ENCODE measurements around the gene TLR5. TPM values are rescaled to one million over a fixed set of nuclear protein-coding genes. Genes with fewer than 3 reads are reported as not detected.

The TLR5 gene
- total RNA-seq, 1 donor from 2014 or later: 0.22 TPM

DNA sequence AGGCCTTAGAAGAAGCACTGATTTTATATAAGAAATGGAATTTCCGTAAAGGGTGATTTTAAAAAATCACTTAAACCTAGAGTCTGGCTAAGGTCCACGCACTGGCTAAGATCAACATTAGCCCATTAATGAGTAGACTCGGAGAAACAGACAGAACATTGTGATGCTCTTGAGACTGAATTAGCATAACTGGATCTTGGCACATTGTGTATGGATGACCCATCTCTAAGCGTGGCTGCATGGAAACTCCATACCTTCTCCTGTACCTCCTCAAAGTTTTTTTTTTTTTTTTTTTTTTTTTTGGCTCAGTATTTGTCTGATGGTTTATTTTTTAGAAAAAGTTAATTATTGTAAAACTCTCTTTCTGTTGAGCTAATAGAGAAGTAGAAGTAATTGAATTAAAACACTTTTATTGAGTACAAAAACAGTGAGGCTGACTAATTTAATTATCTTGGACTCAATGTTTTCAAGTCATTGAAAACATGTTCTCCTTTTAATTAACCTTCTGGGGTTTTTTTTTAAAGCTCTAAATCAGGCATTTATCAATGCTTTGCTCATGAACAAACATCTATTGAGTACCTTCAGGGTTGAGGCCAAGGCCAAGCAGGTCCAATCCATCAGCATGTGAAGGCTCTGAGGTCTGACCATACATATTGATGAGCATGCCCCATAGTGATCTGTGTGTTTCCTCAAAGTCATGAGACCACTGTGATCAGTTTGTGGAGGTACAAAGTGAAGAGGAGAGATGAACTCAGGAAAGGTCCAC, 74.0 kb downstream of the TLR5 start:
- no peak overlapping the region for H3K27ac Mint-ChIP-seq (ENCODE audit: unreplicated experiment)
- no peaks in the 10 kb centered on the region for H3K36me3 Mint-ChIP-seq (ENCODE audit: low read depth)
- no peaks in the 10 kb centered on the region for H3K9me3 Mint-ChIP-seq (ENCODE audit: low read depth)
- no peaks in the 10 kb centered on the region for H3K4me1 Mint-ChIP-seq (ENCODE audit: low read depth)
- TF ChIP-seq, protein P1, sequence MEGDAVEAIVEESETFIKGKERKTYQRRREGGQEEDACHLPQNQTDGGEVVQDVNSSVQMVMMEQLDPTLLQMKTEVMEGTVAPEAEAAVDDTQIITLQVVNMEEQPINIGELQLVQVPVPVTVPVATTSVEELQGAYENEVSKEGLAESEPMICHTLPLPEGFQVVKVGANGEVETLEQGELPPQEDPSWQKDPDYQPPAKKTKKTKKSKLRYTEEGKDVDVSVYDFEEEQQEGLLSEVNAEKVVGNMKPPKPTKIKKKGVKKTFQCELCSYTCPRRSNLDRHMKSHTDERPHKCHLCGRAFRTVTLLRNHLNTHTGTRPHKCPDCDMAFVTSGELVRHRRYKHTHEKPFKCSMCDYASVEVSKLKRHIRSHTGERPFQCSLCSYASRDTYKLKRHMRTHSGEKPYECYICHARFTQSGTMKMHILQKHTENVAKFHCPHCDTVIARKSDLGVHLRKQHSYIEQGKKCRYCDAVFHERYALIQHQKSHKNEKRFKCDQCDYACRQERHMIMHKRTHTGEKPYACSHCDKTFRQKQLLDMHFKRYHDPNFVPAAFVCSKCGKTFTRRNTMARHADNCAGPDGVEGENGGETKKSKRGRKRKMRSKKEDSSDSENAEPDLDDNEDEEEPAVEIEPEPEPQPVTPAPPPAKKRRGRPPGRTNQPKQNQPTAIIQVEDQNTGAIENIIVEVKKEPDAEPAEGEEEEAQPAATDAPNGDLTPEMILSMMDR (IDR thresholded peaks at IDR 0.05): no peak
- no peak for DNase-seq (ENCODE audit: low spot score)
- no peak overlapping the region for H3K4me3 Mint-ChIP-seq (ENCODE audit: unreplicated experiment)
- peaks cover 13% of the 10 kb centered on the region for H3K27me3 Mint-ChIP-seq (ENCODE audit: low read depth)

- Mint-ChIP-seq H3K27ac (ENCODE audit: unreplicated experiment) (no peak overlapping the region), H3K36me3 (ENCODE audit: low read depth) (no peaks in the 10 kb centered on the region), H3K9me3 (ENCODE audit: low read depth) (no peaks in the 10 kb centered on the region), H3K4me1 (ENCODE audit: low read depth) (no peaks in the 10 kb centered on the region), H3K27me3 (ENCODE audit: low read depth) (peaks cover 8% of the 10 kb centered on the region), H3K4me3 (ENCODE audit: unreplicated experiment) (no peak overlapping the region)
- no peak for DNase-seq (ENCODE audit: low spot score)
- TF ChIP-seq, protein P1 (IDR thresholded peaks at IDR 0.05): no peak
Observed at GRCh38 chr1:223067914-223068313, 75.1 kb downstream of the TLR5 start.

DNA sequence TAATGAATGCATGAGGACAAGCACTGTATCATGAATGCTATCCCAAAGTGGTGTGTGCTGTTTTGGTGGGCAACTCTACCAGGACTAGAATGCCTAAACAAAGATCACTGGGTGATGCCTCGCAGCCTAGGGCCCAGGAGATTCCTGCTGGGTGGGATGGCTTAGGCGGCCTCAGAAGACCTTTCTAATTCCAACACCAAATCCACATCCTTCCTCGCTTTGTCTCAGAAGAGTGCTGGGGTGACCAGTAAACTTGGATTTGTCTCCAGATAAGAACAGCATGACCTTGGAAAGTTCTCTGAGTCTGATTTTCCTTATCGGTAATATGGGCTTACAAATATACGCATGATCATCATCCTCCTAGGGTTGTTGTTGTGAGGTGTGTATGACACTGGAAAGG, 76.6 kb downstream of the TLR5 start:
- no peak for DNase-seq (ENCODE audit: low spot score)
- no peaks in the 10 kb centered on the region for H3K4me1 Mint-ChIP-seq (ENCODE audit: low read depth)
- H3K4me3 Mint-ChIP-seq (ENCODE audit: unreplicated experiment): no peak overlapping the region
- peaks cover 3% of the 10 kb centered on the region for H3K27me3 Mint-ChIP-seq (ENCODE audit: low read depth)
- TF ChIP-seq, protein P1 (IDR thresholded peaks at IDR 0.05): no peak
- no peaks in the 10 kb centered on the region for H3K36me3 Mint-ChIP-seq (ENCODE audit: low read depth)
- no peaks in the 10 kb centered on the region for H3K9me3 Mint-ChIP-seq (ENCODE audit: low read depth)
- no peak overlapping the region for H3K27ac Mint-ChIP-seq (ENCODE audit: unreplicated experiment)

DNA sequence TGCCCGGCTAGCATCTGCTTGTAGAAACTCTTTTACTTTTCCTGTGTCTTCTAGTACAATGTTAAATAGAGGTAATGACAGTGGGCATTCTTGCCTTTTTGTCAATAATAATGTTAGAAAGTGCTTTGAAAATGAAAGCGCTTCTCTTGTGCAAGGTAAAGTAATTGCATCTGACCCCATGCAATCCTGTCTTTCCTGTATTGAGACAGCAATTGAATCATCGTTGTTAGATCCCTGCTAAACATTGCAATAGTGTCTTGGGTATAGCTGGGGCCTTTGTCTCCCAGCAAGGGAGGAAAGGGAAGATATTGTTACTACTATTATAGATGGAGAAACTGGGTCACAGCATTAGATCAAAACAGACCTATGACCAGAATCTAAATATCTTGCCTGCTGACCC, 80.9 kb downstream of the TLR5 start:
- Mint-ChIP-seq H3K36me3 (ENCODE audit: low read depth) (no peaks in the 10 kb centered on the region), H3K4me1 (ENCODE audit: low read depth) (no peaks in the 10 kb centered on the region), H3K27ac (ENCODE audit: unreplicated experiment) (no peak overlapping the region), H3K9me3 (ENCODE audit: low read depth) (no peaks in the 10 kb centered on the region), H3K27me3 (ENCODE audit: low read depth) (peaks cover 7% of the 10 kb centered on the region), H3K4me3 (ENCODE audit: unreplicated experiment) (no peak overlapping the region)
- TF ChIP-seq, protein P1 (IDR thresholded peaks at IDR 0.05): no peak
- no peak for DNase-seq (ENCODE audit: low spot score)

- no peaks in the 10 kb centered on the region for H3K4me1 Mint-ChIP-seq (ENCODE audit: low read depth)
- H3K4me3 Mint-ChIP-seq (ENCODE audit: unreplicated experiment): no peak overlapping the region
Observed at GRCh38 chr1:223059526-223059925, 83.5 kb downstream of the TLR5 start.

More at GRCh38 chr1:223059526-223059925, 83.5 kb downstream of the TLR5 start:
- DNase-seq (ENCODE audit: low spot score): no peak
- TF ChIP-seq, protein P1 (IDR thresholded peaks at IDR 0.05): no peak
- H3K27me3 Mint-ChIP-seq (ENCODE audit: low read depth): peaks cover 7% of the 10 kb centered on the region
- H3K27ac Mint-ChIP-seq (ENCODE audit: unreplicated experiment): no peak overlapping the region
- no peaks in the 10 kb centered on the region for H3K9me3 Mint-ChIP-seq (ENCODE audit: low read depth)
- H3K36me3 Mint-ChIP-seq (ENCODE audit: low read depth): no peaks in the 10 kb centered on the region

Other genes starting within 250 kb of the TLR5 start
- gene SUSD4, start 220.9 kb upstream of the TLR5 start, total RNA-seq: 0.42 to 0.87 TPM (median 0.85 TPM) in 3 replicates

All from chondrocyte (in vitro differentiated cells).